ENCODE measurements around the gene WRAP53. TPM values are rescaled to one million over a fixed set of nuclear protein-coding genes. Genes with fewer than 3 reads are reported as not detected.

Gene WRAP53
- total RNA-seq, 1 donor from 2014 or later: 7.1 TPM

GRCh38 chr17:7709031-7709430, 20.8 kb downstream of the WRAP53 start:
- DNase-seq: no peak

- DNase-seq: no peak
These were observed 22.0 kb downstream of the WRAP53 start for GRCh38 chr17:7710301-7710700.

GRCh38 chr17:7711051-7711755, 22.9 kb downstream of the WRAP53 start:
- DNase-seq: no peak

- no peak for DNase-seq
These were observed 24.0 kb downstream of the WRAP53 start for GRCh38 chr17:7712111-7712771.

GRCh38 chr17:7713782-7714181, 25.5 kb downstream of the WRAP53 start:
- no peak for DNase-seq

GRCh38 chr17:7714721-7715594, 26.7 kb downstream of the WRAP53 start:
- DNase-seq: no peak

- DNase-seq: no peak
These were observed 27.9 kb downstream of the WRAP53 start for GRCh38 chr17:7715936-7716886.

- DNase-seq: peak; percentile 93
These were observed 28.9 kb downstream of the WRAP53 start, which contains the start of gene DNAH2 for GRCh38 chr17:7716901-7717755. Gene DNAH2, plus strand, starts transcription at chr17:7717744. Its CDS starts 1,991 bp downstream, at chr17:7719735.

GRCh38 chr17:7717756-7718350, 29.6 kb downstream of the WRAP53 start:
- no peak for DNase-seq

GRCh38 chr17:7719661-7720060, 31.4 kb downstream of the WRAP53 start:
- no peak for DNase-seq

GRCh38 chr17:7720125-7720524, 31.8 kb downstream of the WRAP53 start:
- DNase-seq: no peak

GRCh38 chr17:7721612-7722011, 33.3 kb downstream of the WRAP53 start:
- no peak for DNase-seq

- DNase-seq: no peak
These were observed 39.6 kb downstream of the WRAP53 start for GRCh38 chr17:7727886-7728285.

GRCh38 chr17:7729816-7730215, 41.5 kb downstream of the WRAP53 start:
- DNase-seq: no peak

GRCh38 chr17:7732981-7733539, 44.8 kb downstream of the WRAP53 start:
- DNase-seq: no peak

- no peak for DNase-seq
These were observed 49.3 kb downstream of the WRAP53 start for GRCh38 chr17:7737601-7738000.

GRCh38 chr17:7739746-7740145, 51.5 kb downstream of the WRAP53 start:
- no peak for DNase-seq

GRCh38 chr17:7740481-7741001, 52.3 kb downstream of the WRAP53 start:
- DNase-seq: peak; percentile 13

GRCh38 chr17:7742729-7743128, 54.5 kb downstream of the WRAP53 start:
- no peak for DNase-seq

- DNase-seq: no peak
These were observed 56.1 kb downstream of the WRAP53 start for GRCh38 chr17:7744416-7744815.
